ENCODE data around the gene RFK. TPM values are rescaled to one million over a fixed set of nuclear protein-coding genes. Genes with fewer than 3 reads are reported as not detected.

RFK gene
- total and polyA plus RNA-seq, 2 of the 13 experiments (the other 11 are each of a cell fraction or from before 2014, with no cell fraction given), result 18.2 to 37.2 TPM

GRCh38 chr9:76349865-76350264 is 44.4 kb downstream of the RFK start:
- no peak overlapping the region for H3K9ac ChIP-seq (ENCODE audit: insufficient read depth, low read depth, low read length)
- DNase-seq (ENCODE audit: low spot score) (no peak), ATAC-seq (no peak), FAIRE-seq (no peak)
- H3K4me1 ChIP-seq (ENCODE audit: insufficient read depth, low read length), result 0 out of 2 replicates have a peak, but pooled peaks cover 5% of the 10 kb centered on the region
- H3K9me3 ChIP-seq (ENCODE audit: low read length), result no peaks in the 10 kb centered on the region
- H3K4me2 ChIP-seq (ENCODE audit: low read depth, low read length), result no peak overlapping the region
- intact Hi-C loops (cut with micrococcal nuclease; ENCODE audit: unreplicated experiment) (loop anchor here (1.0 kb wide), 1 partner anchor 34 kb away; no protein-coding TSS in a partner anchor), in situ Hi-C loops (cut with HindIII; ENCODE audit: extremely low pct_ligation_motif_present, low pct_unique_long_range_greater_than_20kb) (no loop called here)
- H3K27me3 ChIP-seq (ENCODE audit: control insufficient read depth in 1 of 2, insufficient read depth in 2 of 2, low read length in 2 of 2), result no peaks in the 10 kb centered on the region
- H3K36me3 ChIP-seq (replicated peaks in 1 of 2; ENCODE audit: control insufficient read depth in 1 of 2, insufficient read depth in 2 of 2, low read length in 2 of 2), result no peaks in the 10 kb centered on the region
- WGBS (ENCODE audit: low lambda C conversion rate), result 0% methylated on average over 1 of the region's 1 CpG
- TF ChIP-seq IRX3 (CRISPR knock-in tag; IDR thresholded peaks at IDR 0.05; ENCODE audit: borderline replicate concordance, low read depth) (no peak), ZNF121 (CRISPR knock-in tag; IDR thresholded peaks at IDR 0.05) (peak; percentile 26; the same call in 1 of the 2 replicates)
- no peak overlapping the region for H3K27ac ChIP-seq (ENCODE audit: extremely low read length, insufficient read depth, low read length)
- H4K20me1 ChIP-seq (ENCODE audit: insufficient read depth, low read length), result no peaks in the 10 kb centered on the region
- no TSS peak for BruUV-seq (replicated peaks)
- POLR2A ChIA-PET, result no interaction called here
- CTCF ChIA-PET (ENCODE audit: low intra/inter-chr PET ratio, low total read pairs), result no interaction called here
- no peaks in the 10 kb centered on the region for H3K79me2 ChIP-seq (ENCODE audit: insufficient read depth, low read length)
- no peak overlapping the region for H2AFZ ChIP-seq (ENCODE audit: low read length)
- no peak overlapping the region for H3K4me3 ChIP-seq (replicated peaks in 1 of 3; ENCODE audit: insufficient read depth in 1 of 3, low read depth in 2 of 3, low read length in 3 of 3)

- Histone ChIP-seq H4K20me1 (ENCODE audit: insufficient read depth, low read length) (no peaks in the 10 kb centered on the region), H3K4me3 (replicated peaks in 1 of 3; ENCODE audit: insufficient read depth in 1 of 3, low read depth in 2 of 3, low read length in 3 of 3) (no peak overlapping the region), H3K4me1 (ENCODE audit: insufficient read depth, low read length) (no peaks in the 10 kb centered on the region), H3K79me2 (ENCODE audit: insufficient read depth, low read length) (no peaks in the 10 kb centered on the region), H3K27ac (ENCODE audit: extremely low read length, insufficient read depth, low read length) (no peak overlapping the region), H3K9me3 (ENCODE audit: low read length) (0 out of 2 replicates have a peak, but pooled peaks cover 4% of the 10 kb centered on the region), H3K36me3 (replicated peaks in 1 of 2; ENCODE audit: control insufficient read depth in 1 of 2, insufficient read depth in 2 of 2, low read length in 2 of 2) (no peaks in the 10 kb centered on the region), H3K4me2 (ENCODE audit: low read depth, low read length) (no peak overlapping the region), H3K27me3 (ENCODE audit: control insufficient read depth in 1 of 2, insufficient read depth in 2 of 2, low read length in 2 of 2) (no peaks in the 10 kb centered on the region), H2AFZ (ENCODE audit: low read length) (no peak overlapping the region), H3K9ac (ENCODE audit: insufficient read depth, low read depth, low read length) (no peak overlapping the region)
- ATAC-seq, result no peak
- FAIRE-seq, result no peak
- in situ Hi-C loops (cut with HindIII; ENCODE audit: extremely low pct_ligation_motif_present, low pct_unique_long_range_greater_than_20kb), result no loop called here
- CTCF ChIA-PET (ENCODE audit: low intra/inter-chr PET ratio, low total read pairs), result no interaction called here
- WGBS (ENCODE audit: low lambda C conversion rate), result 52% methylated on average over 2 of the region's 2 CpGs
- BruUV-seq (replicated peaks), result no TSS peak
- intact Hi-C loops (cut with micrococcal nuclease; ENCODE audit: unreplicated experiment), result no loop called here
- POLR2A ChIA-PET, result no interaction called here
- no peak for TF ChIP-seq CHCHD3 (CRISPR knock-in tag; IDR thresholded peaks at IDR 0.05)
- no peak for DNase-seq (ENCODE audit: low spot score)
Measured at GRCh38 chr9:76342858-76343257, 51.4 kb downstream of the RFK start.

All from HepG2 (cell line).